Activated T-cell treated with anti-CD3 and anti-CD28 coated beads for 48 hours (primary cell): ENCODE measurements around the gene E2F3.
"Not testable (repeated sequence)": the region's sequence is repeated elsewhere in the genome, so short reads cannot be mapped to it uniquely, and the experiment has no call there.

ENCODE experiments used
- DNase-seq: peaks from one replicate; pipeline ENCODE4 v3.0.0-alpha.2; 2020; ENCODE audit warnings: low read depth

E2F3 gene

GRCh38 chr6:20467437-20467836, 65.8 kb downstream of the E2F3 start:
- no peak for DNase-seq

- no peak for DNase-seq
These were observed 66.5 kb downstream of the E2F3 start for GRCh38 chr6:20468209-20468608.

- DNase-seq = no peak
These were observed 71.1 kb downstream of the E2F3 start for GRCh38 chr6:20472748-20473147.

- no peak for DNase-seq
These were observed 71.8 kb downstream of the E2F3 start for GRCh38 chr6:20473518-20473917.

GRCh38 chr6:20474874-20475542, 73.3 kb downstream of the E2F3 start:
- no peak for DNase-seq

- DNase-seq = no peak
These were observed 74.9 kb downstream of the E2F3 start for GRCh38 chr6:20476501-20477043.

- DNase-seq = no peak
These were observed 75.8 kb downstream of the E2F3 start for GRCh38 chr6:20477485-20477884.

- no peak for DNase-seq
These were observed 77.4 kb downstream of the E2F3 start for GRCh38 chr6:20479060-20479459.

GRCh38 chr6:20479526-20479925, 77.8 kb downstream of the E2F3 start:
- DNase-seq = no peak

GRCh38 chr6:20481281-20481680, 79.6 kb downstream of the E2F3 start:
- no peak for DNase-seq

GRCh38 chr6:20483887-20484497, 82.3 kb downstream of the E2F3 start:
- DNase-seq = no peak

GRCh38 chr6:20486641-20487040, 85.0 kb downstream of the E2F3 start:
- DNase-seq = no peak

- no peak for DNase-seq
These were observed 86.1 kb downstream of the E2F3 start for GRCh38 chr6:20487669-20488375.

GRCh38 chr6:20490591-20490990, 88.9 kb downstream of the E2F3 start:
- no peak for DNase-seq

GRCh38 chr6:20492099-20492498, 90.4 kb downstream of the E2F3 start:
- DNase-seq = no peak

GRCh38 chr6:20497216-20498040, 95.7 kb downstream of the E2F3 start:
- no peak for DNase-seq

GRCh38 chr6:20498041-20498385, 96.3 kb downstream of the E2F3 start:
- DNase-seq = no peak

GRCh38 chr6:20509212-20509611, 107.5 kb downstream of the E2F3 start:
- no peak for DNase-seq

- DNase-seq = no peak
These were observed 110.2 kb downstream of the E2F3 start for GRCh38 chr6:20511852-20512251.

GRCh38 chr6:20525208-20525607, 123.5 kb downstream of the E2F3 start:
- DNase-seq = not testable (repeated sequence)

- not testable (repeated sequence) for DNase-seq
These were observed 127.4 kb downstream of the E2F3 start for GRCh38 chr6:20529086-20529448.

- no peak for DNase-seq
These were observed 131.2 kb downstream of the E2F3 start for GRCh38 chr6:20532881-20533280.
